Measurements from ENCODE around the gene SPARCL1.

- TF ChIP-seq CTCF (conservative IDR thresholded peaks at IDR 0.05 in 1 of 2, IDR thresholded peaks at IDR 0.05 in 1 of 2; ENCODE audit: low read depth in 1 of 2, low read length in 2 of 2): no peak
- TF ChIP-seq EZH2 (IDR thresholded peaks at IDR 0.05; ENCODE audit: low read length, missing control alignments): no peak
Observed at GRCh38 chr4:87530229-87530628, 1.1 kb upstream of the SPARCL1 start.
